Keratinocyte (primary cell): Measurements from ENCODE around the gene EXOSC6.

Source experiments
- EZH2 ChIP-seq: IDR thresholded peaks from one replicate; pipeline ENCODE4 v1.6.1; 2012; ENCODE audit warnings: inconsistent platforms, mild to moderate bottlenecking, low read length, moderate library complexity
- TF ChIP-seq, protein P1 (sequence below), 3 experiments: IDR thresholded peaks in 1 of 3; conservative IDR thresholded peaks in 1 of 3; optimal IDR thresholded peaks in 1 of 3; 2 replicates in 2 of 3; 3 replicates in 1 of 3; pipeline versions ENCODE3 to v1.5.1; 2011; ENCODE audit warnings: low read length in 3 of 3, mild to moderate bottlenecking in 3 of 3, moderate library complexity in 2 of 3, control low read depth in 1 of 3, inconsistent platforms in 1 of 3; ENCODE audit not compliant: insufficient read depth in 2 of 3; ENCODE audit errors: extremely low read depth in 1 of 3

DNA sequence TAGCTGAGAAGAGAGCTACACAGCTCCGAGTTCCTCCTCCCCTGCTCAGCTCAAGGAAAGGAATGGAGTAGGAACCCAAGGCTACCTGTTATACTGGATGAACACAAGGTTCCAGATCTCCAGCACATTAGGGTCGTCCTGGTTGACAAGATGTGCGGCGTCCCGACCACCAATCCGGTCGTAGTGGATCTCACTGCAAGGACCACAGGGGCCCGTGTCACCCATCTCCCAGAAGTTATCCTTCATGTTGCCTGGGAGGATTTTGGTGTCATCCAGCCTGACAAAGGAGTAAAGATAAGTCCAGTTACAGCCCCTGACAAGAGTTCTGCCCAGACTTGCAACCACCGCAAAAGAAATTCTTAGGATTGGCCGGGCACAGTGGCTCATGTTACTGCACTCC is 20.0 kb upstream of the EXOSC6 start:
- TF ChIP-seq, protein P1, sequence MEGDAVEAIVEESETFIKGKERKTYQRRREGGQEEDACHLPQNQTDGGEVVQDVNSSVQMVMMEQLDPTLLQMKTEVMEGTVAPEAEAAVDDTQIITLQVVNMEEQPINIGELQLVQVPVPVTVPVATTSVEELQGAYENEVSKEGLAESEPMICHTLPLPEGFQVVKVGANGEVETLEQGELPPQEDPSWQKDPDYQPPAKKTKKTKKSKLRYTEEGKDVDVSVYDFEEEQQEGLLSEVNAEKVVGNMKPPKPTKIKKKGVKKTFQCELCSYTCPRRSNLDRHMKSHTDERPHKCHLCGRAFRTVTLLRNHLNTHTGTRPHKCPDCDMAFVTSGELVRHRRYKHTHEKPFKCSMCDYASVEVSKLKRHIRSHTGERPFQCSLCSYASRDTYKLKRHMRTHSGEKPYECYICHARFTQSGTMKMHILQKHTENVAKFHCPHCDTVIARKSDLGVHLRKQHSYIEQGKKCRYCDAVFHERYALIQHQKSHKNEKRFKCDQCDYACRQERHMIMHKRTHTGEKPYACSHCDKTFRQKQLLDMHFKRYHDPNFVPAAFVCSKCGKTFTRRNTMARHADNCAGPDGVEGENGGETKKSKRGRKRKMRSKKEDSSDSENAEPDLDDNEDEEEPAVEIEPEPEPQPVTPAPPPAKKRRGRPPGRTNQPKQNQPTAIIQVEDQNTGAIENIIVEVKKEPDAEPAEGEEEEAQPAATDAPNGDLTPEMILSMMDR (optimal IDR thresholded peaks at IDR 0.05 in 1 of 3, IDR thresholded peaks at IDR 0.05 in 1 of 3, conservative IDR thresholded peaks at IDR 0.05 in 1 of 3; ENCODE audit: extremely low read depth in 1 of 3, insufficient read depth in 2 of 3, low read length in 3 of 3) = no peak
- TF ChIP-seq EZH2 = no peak
